Thyroid gland (tissue), 4 donors: ENCODE data around the gene NFIB.

ENCODE experiments used
- CTCF ChIP-seq, 6 experiments: fragments of 200-600 bp in 3 of 6; fragments of 450-650 bp in 3 of 6; sonication (generic) in 3 of 6; IDR thresholded peaks; one replicate each; pipeline ENCODE4 v1.5.1; 2016 to 2019; ENCODE audit warnings: antibody characterized with exemption in 6 of 6, mild to moderate bottlenecking in 2 of 6, inconsistent platforms in 1 of 6, moderate library complexity in 1 of 6
- POLR2A ChIP-seq, 2 donors: fragments of 450-650 bp; IDR thresholded peaks; one replicate each; pipeline ENCODE4 v1.6.1; 2017; ENCODE audit warnings: antibody characterized with exemption in 2 of 2, mild to moderate bottlenecking in 2 of 2, moderate library complexity in 1 of 2

GRCh38 chr9:14075218-14075617, 238.7 kb downstream of the NFIB start:
- TF ChIP-seq CTCF (IDR thresholded peaks at IDR 0.05) (no peak), POLR2A (IDR thresholded peaks at IDR 0.05) (no peak)
